PC-3 (cell line): ENCODE measurements around the gene PXDC1.

ENCODE experiments used
- CTCF ChIP-seq: fragments of 300-600 bp; sonication (generic); conservative IDR thresholded peaks from 2 replicates; pipeline ENCODE4 v1.5.1; 2017; ENCODE audit warnings: antibody characterized with exemption, low read depth, mild to moderate bottlenecking, low read length
- EZH2 ChIP-seq: fragments of 300-600 bp; sonication (generic); IDR thresholded peaks from one replicate; pipeline ENCODE4 v1.6.1; 2017; ENCODE audit warnings: antibody characterized with exemption, mild to moderate bottlenecking, low read length; ENCODE audit not compliant: unreplicated experiment

- no peak for TF ChIP-seq EZH2
- no peak for TF ChIP-seq CTCF
Measured at GRCh38 chr6:3785745-3786098, 34.2 kb upstream of the PXDC1 start.
